ENCODE results near the gene PTPN23. TPM values are rescaled to one million over a fixed set of nuclear protein-coding genes. Genes with fewer than 3 reads are reported as not detected.

Gene PTPN23
- total RNA-seq, 6 experiments from 2014 or later: 43.1 to 50.0 (median 48.6) TPM

DNA sequence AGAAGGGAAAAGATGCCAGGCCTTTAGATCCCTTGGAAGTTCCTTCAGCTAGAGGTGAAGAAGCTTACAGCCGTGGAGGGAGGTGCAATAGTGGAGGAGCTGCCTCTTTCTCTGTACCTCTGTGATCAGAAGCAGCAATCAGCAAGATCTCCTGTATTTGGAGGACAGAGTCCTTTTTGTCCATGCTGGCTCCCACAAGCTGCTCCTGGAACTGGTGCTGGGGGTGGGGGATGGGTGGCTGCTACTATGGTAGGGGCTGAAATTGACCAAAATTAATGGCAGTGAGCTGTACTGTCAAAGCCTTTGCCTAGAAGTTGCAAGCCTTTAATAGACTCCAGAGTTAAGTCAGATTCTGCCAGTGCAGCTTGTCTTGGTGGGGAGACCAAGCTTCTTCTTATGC, 18.2 kb downstream of the PTPN23 start:
- H3K27me3 Mint-ChIP-seq (ENCODE audit: insufficient read depth): peaks cover 2% of the 10 kb centered on the region; the same call in 1 of the 2 replicates
- no peak overlapping the region for H3K4me3 Mint-ChIP-seq
- H3K27ac Mint-ChIP-seq: peak overlapping the region; percentile 86
- H3K9me3 Mint-ChIP-seq: no peaks in the 10 kb centered on the region
- no peak for DNase-seq
- peaks cover 6% of the 10 kb centered on the region; the same call in 1 of the 2 replicates for H3K36me3 Mint-ChIP-seq (ENCODE audit: low read depth)
- no peak for TF ChIP-seq CTCF (IDR thresholded peaks at IDR 0.05)
- peaks cover 44% of the 10 kb centered on the region for H3K4me1 Mint-ChIP-seq (ENCODE audit: low read depth)

- peak; percentile 61 for DNase-seq
- H3K27me3 Mint-ChIP-seq (ENCODE audit: insufficient read depth): peaks cover 2% of the 10 kb centered on the region; the same call in 1 of the 2 replicates
Observed at GRCh38 chr3:47399531-47400270, 18.9 kb downstream of the PTPN23 start.

GRCh38 chr3:47404431-47404876, 23.6 kb downstream of the PTPN23 start:
- no peaks in the 10 kb centered on the region for H3K9me3 Mint-ChIP-seq
- peaks cover 15% of the 10 kb centered on the region for H3K4me1 Mint-ChIP-seq (ENCODE audit: low read depth)
- no peak overlapping the region for H3K4me3 Mint-ChIP-seq
- H3K36me3 Mint-ChIP-seq (ENCODE audit: low read depth): no peaks in the 10 kb centered on the region; the same call in 1 of the 2 replicates
- no peak for TF ChIP-seq CTCF (IDR thresholded peaks at IDR 0.05)
- H3K27me3 Mint-ChIP-seq (ENCODE audit: insufficient read depth): peaks cover 6% of the 10 kb centered on the region
- no peak for DNase-seq
- H3K27ac Mint-ChIP-seq: no peak overlapping the region

More at GRCh38 chr3:47399531-47400270, 18.9 kb downstream of the PTPN23 start:
- H3K4me3 Mint-ChIP-seq: peak overlapping the region; percentile 58
- H3K9me3 Mint-ChIP-seq: no peaks in the 10 kb centered on the region
- peak overlapping the region; percentile 86 for H3K27ac Mint-ChIP-seq
- H3K4me1 Mint-ChIP-seq (ENCODE audit: low read depth): peaks cover 37% of the 10 kb centered on the region
- peaks cover 6% of the 10 kb centered on the region; the same call in 1 of the 2 replicates for H3K36me3 Mint-ChIP-seq (ENCODE audit: low read depth)
- no peak for TF ChIP-seq CTCF (IDR thresholded peaks at IDR 0.05)

- H3K27ac Mint-ChIP-seq: peak overlapping the region; percentile 24; the same call in 1 of the 2 replicates
- no peaks in the 10 kb centered on the region for H3K9me3 Mint-ChIP-seq
- DNase-seq: no peak
- H3K4me1 Mint-ChIP-seq (ENCODE audit: low read depth): peaks cover 8% of the 10 kb centered on the region
- no peaks in the 10 kb centered on the region; the same call in 1 of the 2 replicates for H3K36me3 Mint-ChIP-seq (ENCODE audit: low read depth)
- H3K4me3 Mint-ChIP-seq: no peak overlapping the region
- no peak for TF ChIP-seq CTCF (IDR thresholded peaks at IDR 0.05)
- H3K27me3 Mint-ChIP-seq (ENCODE audit: insufficient read depth): peaks cover 6% of the 10 kb centered on the region
Observed at GRCh38 chr3:47404955-47405790, 24.4 kb downstream of the PTPN23 start.

GRCh38 chr3:47405820-47406761, 25.3 kb downstream of the PTPN23 start:
- Mint-ChIP-seq H3K36me3 (ENCODE audit: low read depth) (no peaks in the 10 kb centered on the region; the same call in 1 of the 2 replicates), H3K4me3 (no peak overlapping the region), H3K4me1 (ENCODE audit: low read depth) (peaks cover 6% of the 10 kb centered on the region; the same call in 1 of the 2 replicates), H3K27me3 (ENCODE audit: insufficient read depth) (peaks cover 6% of the 10 kb centered on the region), H3K27ac (no peak overlapping the region), H3K9me3 (no peaks in the 10 kb centered on the region)
- DNase-seq: no peak
- TF ChIP-seq CTCF (IDR thresholded peaks at IDR 0.05): no peak

Measured in HFFc6 (cell line).